Fibroblast of peridontal ligament (primary cell): ENCODE data around the gene SASH1.
"Not testable (repeated sequence)": the region's sequence is repeated elsewhere in the genome, so short reads cannot be mapped to it uniquely, and the experiment has no call there.

Source experiments
- DNase-seq: peaks from one replicate; pipeline ENCODE4 v3.0.0-alpha.2; 2010; ENCODE audit errors: extremely low read depth

Gene SASH1

DNA sequence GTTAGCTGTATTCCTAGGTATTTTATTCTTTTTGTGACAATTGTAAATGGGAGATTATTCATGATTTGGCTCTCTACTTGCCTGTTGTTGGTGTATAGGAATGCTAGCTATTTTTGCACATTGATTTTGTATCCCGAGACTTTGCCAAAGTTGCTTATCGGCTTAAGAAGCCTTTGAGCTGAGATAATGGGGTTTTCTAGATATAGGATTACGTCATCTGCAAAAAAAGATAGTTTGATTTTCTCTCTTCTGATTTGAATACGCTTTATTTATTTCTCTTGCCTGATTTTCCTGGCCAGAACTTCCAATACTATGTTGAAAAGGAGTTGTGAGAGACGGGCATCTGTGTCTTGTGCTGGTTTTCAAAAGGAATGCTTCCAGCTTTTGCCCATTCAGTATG lies 241.0 kb downstream of the SASH1 start:
- DNase-seq = no peak

DNA sequence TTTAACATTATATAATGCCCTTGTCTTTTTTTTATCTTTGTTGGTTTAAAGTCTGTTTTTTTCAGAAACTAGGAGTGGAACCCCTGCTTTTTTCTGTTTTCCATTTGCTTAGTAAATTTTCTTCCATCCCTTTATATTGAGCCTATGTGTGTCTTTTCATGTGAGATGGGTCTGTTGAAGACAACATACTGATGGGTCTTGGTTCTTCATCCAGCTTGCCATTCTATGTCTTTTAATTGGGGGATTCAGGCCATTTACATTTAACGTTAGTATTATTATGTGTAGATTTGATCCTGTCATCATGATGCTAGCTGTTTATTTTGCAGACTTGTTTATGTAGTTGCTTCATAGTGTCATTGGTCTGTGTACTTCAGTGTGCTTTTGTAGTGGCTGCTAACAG lies 243.0 kb downstream of the SASH1 start:
- DNase-seq = not testable (repeated sequence)

DNA sequence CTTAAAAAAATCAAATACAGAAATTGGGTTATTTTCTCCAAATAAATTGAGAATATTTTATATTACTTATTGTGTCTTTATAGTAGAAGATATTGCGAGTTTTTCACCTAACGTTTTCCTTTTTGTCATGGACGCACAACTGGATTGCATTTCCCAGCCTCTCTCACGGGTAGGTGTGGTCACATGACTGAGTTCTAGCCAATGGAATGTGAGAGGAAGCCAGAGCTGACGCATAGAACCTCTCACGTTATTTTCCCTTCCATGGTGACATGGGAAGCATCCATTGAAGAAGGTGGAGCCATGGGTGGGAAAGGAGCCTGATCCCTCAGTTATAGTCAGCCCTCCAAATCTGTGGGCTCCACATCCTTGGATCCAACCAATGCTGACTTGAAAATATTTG lies 248.2 kb downstream of the SASH1 start:
- no peak for DNase-seq

DNA sequence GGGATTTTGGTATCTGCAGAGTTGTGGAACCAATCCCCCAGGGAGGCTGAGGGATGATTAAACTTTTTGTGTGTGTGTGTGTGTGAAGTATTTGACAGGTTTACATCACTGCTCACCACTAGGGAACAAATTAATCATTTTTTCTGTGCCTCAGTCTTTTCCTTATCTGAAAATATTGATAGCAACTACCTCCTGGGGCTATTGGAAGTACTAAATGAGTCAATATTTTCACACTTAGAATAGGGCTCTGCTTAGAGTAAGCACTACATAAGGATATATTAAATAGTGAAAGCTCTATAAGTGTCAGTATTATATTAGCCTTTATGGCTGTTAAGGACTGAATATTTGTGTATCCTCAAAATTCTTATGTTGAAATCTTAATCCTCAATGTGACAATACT lies 249.0 kb downstream of the SASH1 start:
- DNase-seq = no peak

DNA sequence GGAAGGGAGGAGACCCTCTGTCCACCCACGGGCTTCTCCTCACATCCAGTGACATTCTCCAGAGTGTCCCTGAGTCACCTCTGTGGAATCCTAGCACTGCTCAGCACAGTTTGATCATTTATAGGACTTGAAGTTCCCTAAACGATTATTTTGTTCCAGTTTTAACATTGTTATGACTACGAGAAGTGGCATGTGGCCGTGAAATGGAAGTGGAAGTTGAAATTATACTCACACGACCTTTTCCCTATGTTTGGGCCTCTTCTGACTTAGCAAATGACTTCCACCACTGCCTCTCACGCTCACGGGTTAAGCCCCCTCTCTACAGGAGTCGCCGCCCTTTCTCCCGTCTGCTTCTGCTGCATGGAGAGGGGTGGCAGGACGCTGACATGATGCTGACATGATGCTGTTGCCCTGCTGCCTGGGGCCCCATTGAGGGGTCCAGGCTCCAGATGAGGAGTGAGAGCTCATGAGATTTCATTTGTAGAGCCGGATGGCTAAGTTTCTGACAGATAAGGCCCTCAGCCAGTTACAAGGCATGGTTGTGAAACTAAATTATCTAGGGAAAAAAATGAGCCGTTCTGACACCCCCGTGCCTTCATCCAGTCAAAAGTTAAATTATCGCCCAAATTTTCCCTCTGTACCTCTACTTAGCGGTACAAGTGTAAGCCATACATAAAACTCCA lies 250.6 kb downstream of the SASH1 start:
- peak; percentile 9 for DNase-seq

DNA sequence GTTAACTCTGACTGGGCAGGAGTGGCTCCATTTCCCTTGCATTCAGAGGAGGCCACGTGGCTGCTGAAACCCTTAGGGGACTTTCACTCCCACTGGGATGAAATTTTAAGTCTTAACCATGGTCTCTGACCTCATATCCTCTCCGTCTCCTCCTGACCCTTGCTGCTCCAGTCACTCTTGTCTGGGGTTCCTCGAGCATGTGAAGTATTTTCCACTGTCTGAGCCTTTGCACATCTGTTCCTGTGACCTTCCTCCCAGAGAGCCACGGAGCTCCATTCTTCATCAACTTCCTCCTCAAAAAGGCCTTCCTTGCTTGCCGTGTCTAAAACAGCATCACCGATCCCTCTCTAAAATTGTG lies 251.2 kb downstream of the SASH1 start:
- no peak for DNase-seq

DNA sequence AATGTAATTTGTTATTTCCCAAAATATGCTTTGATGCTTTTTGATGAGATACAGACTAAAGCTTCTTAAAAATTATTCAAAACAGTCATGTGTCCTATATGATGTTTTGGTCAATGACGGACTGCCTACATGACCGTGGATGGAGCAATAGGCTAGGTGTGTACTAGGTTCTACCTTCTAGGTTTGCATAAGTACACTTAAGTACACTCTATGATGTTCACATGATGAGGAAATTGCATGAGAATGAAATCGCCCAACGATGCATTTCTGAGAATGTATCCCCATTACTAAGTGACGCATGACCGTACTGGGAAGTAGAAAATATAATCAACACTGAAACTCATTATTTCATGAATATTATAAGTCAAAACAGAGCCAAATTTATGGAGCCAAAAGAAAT lies 252.9 kb downstream of the SASH1 start:
- DNase-seq = no peak

DNA sequence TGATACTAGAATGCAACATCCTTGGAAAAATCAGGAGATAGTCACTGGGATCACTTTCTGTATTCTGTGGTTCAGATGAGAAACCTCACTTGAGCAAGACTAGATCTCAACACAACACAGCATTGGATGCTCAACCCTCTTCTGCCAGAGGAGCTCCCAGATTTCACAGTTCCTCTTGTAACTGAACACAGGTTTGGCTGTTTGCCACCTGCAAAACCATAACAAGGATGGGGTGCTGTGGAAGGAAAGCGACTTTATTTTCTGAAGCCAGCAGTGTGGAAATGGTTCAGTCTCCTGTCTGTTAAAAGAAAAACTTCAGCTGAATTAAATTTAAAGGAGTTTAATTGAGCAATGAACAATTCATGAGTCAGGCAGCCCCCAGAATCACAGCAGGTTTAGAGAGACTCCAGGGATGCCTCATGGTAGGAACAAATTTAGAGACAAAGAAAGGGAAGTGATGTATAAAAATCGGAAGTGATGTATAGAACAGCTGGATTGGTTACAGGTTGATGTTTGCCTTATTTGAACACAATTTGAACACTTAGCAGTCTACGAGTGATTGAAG lies 254.3 kb downstream of the SASH1 start:
- DNase-seq = no peak

DNA sequence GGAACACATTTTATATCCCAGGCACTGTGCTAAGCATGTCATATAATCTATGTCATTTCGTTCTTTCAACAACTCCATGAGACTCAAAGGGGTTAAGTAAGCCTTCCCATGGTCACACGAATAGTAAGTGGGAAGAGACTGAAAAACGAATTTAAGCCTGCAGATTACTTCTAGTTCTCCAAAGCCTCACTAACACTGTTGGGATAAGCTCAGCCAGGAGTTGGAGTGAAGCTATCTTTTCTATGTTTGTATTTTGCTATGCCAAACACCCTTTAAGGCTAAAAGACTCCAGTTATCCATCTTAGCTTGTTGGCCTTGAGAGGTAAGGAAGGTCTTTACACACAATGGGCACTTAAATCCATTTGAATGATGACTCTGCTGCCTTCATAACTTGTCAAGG lies 256.1 kb downstream of the SASH1 start:
- DNase-seq = no peak

DNA sequence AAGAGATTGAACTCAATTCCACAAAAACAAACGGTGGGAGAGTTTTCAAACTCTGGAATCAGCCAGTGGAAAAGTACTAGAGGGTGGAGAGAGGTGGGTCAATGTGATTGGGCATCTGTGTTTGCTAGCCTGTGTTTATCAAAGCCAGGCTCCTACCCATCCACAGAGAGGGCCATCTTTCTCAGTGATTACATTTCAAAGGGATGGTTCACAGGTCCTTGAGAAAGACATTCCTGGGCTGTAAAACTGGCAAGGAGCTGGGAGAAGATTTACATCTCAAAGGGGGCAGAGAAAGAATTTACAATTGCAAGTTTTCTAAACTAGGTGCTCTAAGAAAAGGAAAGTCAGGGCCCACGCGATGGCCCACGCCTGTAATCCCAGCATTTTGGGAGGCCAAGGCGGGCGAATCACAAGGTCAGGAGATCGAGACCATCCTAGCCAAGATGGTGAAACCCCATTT lies 257.4 kb downstream of the SASH1 start:
- no peak for DNase-seq
